Progenitor cell of endocrine pancreas (in vitro differentiated cells): ENCODE data around the gene WIPI1. TPM values are rescaled to one million over a fixed set of nuclear protein-coding genes. Genes with fewer than 3 reads are reported as not detected.

Experiments used
- DNase-seq: peaks from one replicate; pipeline ENCODE4 v3.0.0; 2021; ENCODE audit warnings: low spot score; ENCODE audit not compliant: unreplicated experiment
- H3K27ac Mint-ChIP-seq: 2 replicates; pipeline ENCODE4 v1.8.0; 2021; ENCODE audit warnings: mild to moderate bottlenecking, moderate library complexity, mixed read lengths
- H3K27me3 Mint-ChIP-seq: 2 replicates; pipeline ENCODE4 v1.8.0; 2021; ENCODE audit warnings: mixed read lengths
- H3K36me3 Mint-ChIP-seq: 2 replicates; pipeline ENCODE4 v1.8.0; 2022; ENCODE audit warnings: mixed read lengths; ENCODE audit not compliant: insufficient read depth
- H3K4me1 Mint-ChIP-seq: 2 replicates; pipeline ENCODE4 v1.8.0; 2021; ENCODE audit warnings: low read depth, mixed read lengths
- H3K4me3 Mint-ChIP-seq: 2 replicates; pipeline ENCODE4 v1.8.0; 2021; ENCODE audit warnings: low read depth, mild to moderate bottlenecking, moderate library complexity, mixed read lengths
- H3K9me3 Mint-ChIP-seq: 2 replicates; pipeline ENCODE4 v1.8.0; 2021; ENCODE audit warnings: low read depth, mixed read lengths
- CTCF ChIP-seq: fragments of 200-600 bp; sonication (generic); IDR thresholded peaks from one replicate; pipeline ENCODE4 v1.5.0; 2021; ENCODE audit warnings: antibody characterized with exemption, mild to moderate bottlenecking; ENCODE audit not compliant: unreplicated experiment
- microRNA-seq: library from miRNA; unstranded; fragments of <30 nt; microRNA quantifications from one replicate; pipeline ENCODE4 v1.1.0, GENCODE V29; 2020; ENCODE audit warnings: borderline number of aligned reads; ENCODE audit not compliant: unreplicated experiment
- total RNA-seq: library from RNA; stranded (reverse); gene quantifications from 2 replicates; pipeline ENCODE4 v1.2.1, GENCODE V29; 2021

WIPI1 gene
- total RNA-seq, 1 donor from 2014 or later, result 53.5 TPM

GRCh38 chr17:68375566-68375965 lies 81.7 kb downstream of the WIPI1 start:
- Mint-ChIP-seq H3K4me1 (peaks cover 9% of the 10 kb centered on the region), H3K27me3 (peaks cover 12% of the 10 kb centered on the region), H3K9me3 (peaks cover 3% of the 10 kb centered on the region), H3K36me3 (no peaks in the 10 kb centered on the region), H3K27ac (no peak overlapping the region), H3K4me3 (no peak overlapping the region)
- no peak for TF ChIP-seq CTCF
- DNase-seq, result no peak

Small RNAs within 50 kb of the gene (microRNA-seq; reads per million reads assigned to microRNA genes)
- gene MIR635, result not detected

Other genes starting within 250 kb of the WIPI1 start
- 58.3 and 61.4 TPM in 2 replicates for gene AMZ2, start 209.5 kb downstream of the WIPI1 start, total RNA-seq
- gene SLC16A6, start 166.4 kb downstream of the WIPI1 start, total RNA-seq, result 0.12 and 0.24 TPM in 2 replicates
- gene ARSG, start 166.0 kb downstream of the WIPI1 start, total RNA-seq, result 2.6 and 4.9 TPM in 2 replicates
- gene PRKAR1A, start 54.9 kb upstream of the WIPI1 start, total RNA-seq, result 336 and 337 TPM in 2 replicates
- 13.7 and 15.6 TPM in 2 replicates for gene FAM20A, start 143.9 kb upstream of the WIPI1 start, total RNA-seq